H9 (cell line): ENCODE data around the gene ATRNL1. TPM values are rescaled to one million over a fixed set of nuclear protein-coding genes. Genes with fewer than 3 reads are reported as not detected.

Experiments used
- DNase-seq: peaks from one replicate; pipeline ENCODE4 v3.0.0-alpha.2; 2017
- H2AFZ ChIP-seq: one replicate; pipeline ENCODE4 v1.6.1; 2013; ENCODE audit warnings: mild to moderate bottlenecking, low read length, control low read depth, moderate library complexity
- H2AK5ac ChIP-seq: 2 replicates; pipeline ENCODE4 v1.6.1; 2013; ENCODE audit warnings: low read length, control low read depth, mixed read lengths; ENCODE audit not compliant: insufficient read length
- H2BK120ac ChIP-seq: one replicate; pipeline ENCODE4 v1.6.1; 2013; ENCODE audit warnings: low read depth, mild to moderate bottlenecking, low read length, control low read depth, inconsistent platforms; ENCODE audit not compliant: poor library complexity, severe bottlenecking
- H2BK12ac ChIP-seq: 2 replicates; pipeline ENCODE4 v1.6.1; 2013; ENCODE audit warnings: low read length, control low read depth, mixed read lengths, low read depth; ENCODE audit not compliant: insufficient read length
- H2BK15ac ChIP-seq: 2 replicates; pipeline ENCODE4 v1.6.1; 2013; ENCODE audit warnings: low read depth, low read length, control low read depth
- H2BK20ac ChIP-seq: one replicate; pipeline ENCODE4 v1.6.1; 2013; ENCODE audit warnings: low read depth, mild to moderate bottlenecking, low read length, control low read depth, inconsistent platforms; ENCODE audit not compliant: poor library complexity, severe bottlenecking
- H2BK5ac ChIP-seq: 2 replicates; pipeline ENCODE4 v1.6.1; 2013; ENCODE audit warnings: low read length, control low read depth, mixed read lengths; ENCODE audit not compliant: insufficient read length
- H3K14ac ChIP-seq: 2 replicates; pipeline ENCODE4 v1.6.1; 2013; ENCODE audit warnings: low read length, control low read depth; ENCODE audit not compliant: insufficient read depth
- H3K18ac ChIP-seq: 2 replicates; pipeline ENCODE4 v1.6.1; 2013; ENCODE audit warnings: low read depth, mild to moderate bottlenecking, mixed read lengths, low read length, control low read depth; ENCODE audit not compliant: insufficient read length
- H3K23ac ChIP-seq: 2 replicates; pipeline ENCODE4 v1.6.1; 2013; ENCODE audit warnings: low read length, control low read depth, mixed read lengths, low read depth; ENCODE audit not compliant: insufficient read length
- H3K23me2 ChIP-seq: 2 replicates; pipeline ENCODE4 v1.6.1; 2013; ENCODE audit warnings: low read depth, mild to moderate bottlenecking, mixed read lengths, low read length, control low read depth; ENCODE audit not compliant: insufficient read length, poor library complexity, severe bottlenecking
- H3K27ac ChIP-seq: 2 replicates; pipeline ENCODE4 v1.5.1; 2013; ENCODE audit warnings: low read length, control low read depth, mixed read lengths, low read depth; ENCODE audit not compliant: insufficient read length
- H3K27me3 ChIP-seq: 2 replicates; pipeline ENCODE4 v1.6.1; 2013; ENCODE audit warnings: low read length, control low read depth, inconsistent platforms; ENCODE audit not compliant: insufficient read depth
- H3K4ac ChIP-seq: 2 replicates; pipeline ENCODE4 v1.6.1; 2013; ENCODE audit warnings: low read depth, mild to moderate bottlenecking, control low read depth, inconsistent platforms, low read length, moderate library complexity
- H3K4me1 ChIP-seq: 2 replicates; pipeline ENCODE4 v1.6.1; 2013; ENCODE audit warnings: low read length, control low read depth, inconsistent platforms; ENCODE audit not compliant: insufficient read depth
- H3K4me2 ChIP-seq: 2 replicates; pipeline ENCODE4 v1.6.1; 2013; ENCODE audit warnings: low read length, control low read depth, mixed read lengths; ENCODE audit not compliant: insufficient read length, insufficient read depth
- H3K56ac ChIP-seq: 2 replicates; pipeline ENCODE4 v1.6.1; 2013; ENCODE audit warnings: low read depth, mild to moderate bottlenecking, mixed read lengths, low read length, control low read depth; ENCODE audit not compliant: insufficient read length
- H3K79me1 ChIP-seq: 2 replicates; pipeline ENCODE4 v1.6.1; 2013; ENCODE audit warnings: low read depth, mild to moderate bottlenecking, moderate library complexity, low read length, control low read depth, inconsistent platforms; ENCODE audit not compliant: insufficient read depth, poor library complexity, severe bottlenecking
- H3K79me2 ChIP-seq: 2 replicates; pipeline ENCODE4 v1.6.1; 2013; ENCODE audit warnings: low read length, control low read depth, inconsistent platforms; ENCODE audit not compliant: insufficient read depth
- H3K9ac ChIP-seq: 2 replicates; pipeline ENCODE4 v1.6.1; 2013; ENCODE audit warnings: low read length, control low read depth, mixed read lengths; ENCODE audit not compliant: insufficient read length; ENCODE audit errors: extremely low read depth
- H3K9me3 ChIP-seq: one replicate; pipeline ENCODE4 v1.6.1; 2013; ENCODE audit warnings: low read depth, low read length, inconsistent platforms; ENCODE audit not compliant: control insufficient read depth
- H3T11ph ChIP-seq: one replicate; pipeline ENCODE4 v1.6.1; 2013; ENCODE audit warnings: mild to moderate bottlenecking, low read length, control low read depth, inconsistent platforms
- H4K20me1 ChIP-seq: one replicate; pipeline ENCODE4 v1.6.1; 2013; ENCODE audit not compliant: control insufficient read depth, insufficient read length, insufficient read depth
- H4K5ac ChIP-seq: 2 replicates; pipeline ENCODE4 v1.6.1; 2013; ENCODE audit warnings: low read depth, mild to moderate bottlenecking, mixed read lengths, low read length, control low read depth; ENCODE audit not compliant: insufficient read length
- H4K8ac ChIP-seq: replicated peaks from 2 replicates; pipeline ENCODE4 v1.6.1; 2013; ENCODE audit warnings: low read length, control low read depth, mixed read lengths, low read depth; ENCODE audit not compliant: insufficient read length
- H4K91ac ChIP-seq: 2 replicates; pipeline ENCODE4 v1.6.1; 2013; ENCODE audit warnings: low read depth, mild to moderate bottlenecking, moderate library complexity, mixed read lengths, low read length, control low read depth; ENCODE audit not compliant: insufficient read length
- H3K27ac Mint-ChIP-seq, 3 experiments: 2 replicates in 2 of 3; 3 replicates in 1 of 3; pipeline ENCODE4 v1.8.0; 2020 to 2021; ENCODE audit warnings: mixed read lengths in 3 of 3, mild to moderate bottlenecking in 1 of 3, moderate library complexity in 1 of 3
- H3K27me3 Mint-ChIP-seq: 2 replicates; pipeline ENCODE4 v1.8.0; 2021; ENCODE audit warnings: low read depth, mild to moderate bottlenecking, moderate library complexity, mixed read lengths
- H3K36me3 Mint-ChIP-seq, 3 experiments: 2 replicates in 2 of 3; 3 replicates in 1 of 3; pipeline ENCODE4 v1.8.0; 2020 to 2021; ENCODE audit warnings: low read depth in 3 of 3, mixed read lengths in 3 of 3; ENCODE audit not compliant: insufficient read depth in 1 of 3
- H3K4me1 Mint-ChIP-seq, 2 experiments: 2 replicates each; pipeline ENCODE4 v1.8.0; 2020; ENCODE audit warnings: mixed read lengths in 2 of 2
- H3K4me3 Mint-ChIP-seq, 2 experiments: 2 replicates in 1 of 2; 3 replicates in 1 of 2; pipeline ENCODE4 v1.8.0; 2020 to 2021; ENCODE audit warnings: mild to moderate bottlenecking in 2 of 2, mixed read lengths in 2 of 2, moderate library complexity in 1 of 2
- H3K9me3 Mint-ChIP-seq, 2 experiments: 2 replicates in 1 of 2; 3 replicates in 1 of 2; pipeline ENCODE4 v1.8.0; 2020; ENCODE audit warnings: mild to moderate bottlenecking in 2 of 2, mixed read lengths in 2 of 2, moderate library complexity in 1 of 2
- CTCF ChIP-seq: fragments of 200-600 bp; sonication (generic); conservative IDR thresholded peaks from 3 replicates; pipeline ENCODE4 v1.8.0; 2021; ENCODE audit warnings: antibody characterized with exemption, mild to moderate bottlenecking
- WGBS: extraction: QIAGEN DNeasy Blood & Tissue Kit; methylation state at CpG from one replicate; pipeline ENCODE4 v1.1.7; 2013; ENCODE audit warnings: missing lambda C conversion rate, low lambda C conversion rate, mixed read lengths; ENCODE audit not compliant: insufficient read length; ENCODE audit errors: extremely low coverage; 5-methylcytosine and 5-hydroxymethylcytosine counted together
- total RNA-seq: library from RNA; stranded (reverse); gene quantifications from 2 replicates; pipeline ENCODE4 v1.2.1, GENCODE V29; 2021

The ATRNL1 gene
- total RNA-seq, 1 experiment from 2014 or later = 9.2 TPM

- Mint-ChIP-seq H3K4me3 (no peak overlapping the region), H3K4me1 (peaks cover 6% of the 10 kb centered on the region in 2 experiments), H3K9me3 (no peaks in the 10 kb centered on the region), H3K27ac (peak overlapping the region; percentile 2 to 63 (median 24); a peak in 4 of 7 replicates), H3K27me3 (no peaks in the 10 kb centered on the region), H3K36me3 (no peaks in the 10 kb centered on the region)
- Histone ChIP-seq H3K4me1 (peaks cover 4% of the 10 kb centered on the region; the same call in 1 of the 2 replicates), H4K8ac (no peak overlapping the region), H3K79me1 (no peaks in the 10 kb centered on the region), H4K5ac (no peak overlapping the region), H3K14ac (no peak overlapping the region), H3K79me2 (no peaks in the 10 kb centered on the region), H2BK12ac (no peak overlapping the region), H3K23ac (no peak overlapping the region), H2BK15ac (no peak overlapping the region), H3K56ac (no peak overlapping the region), H3K9ac (no peak overlapping the region), H4K91ac (no peak overlapping the region), H2BK20ac (no peak overlapping the region), H3K23me2 (no peaks in the 10 kb centered on the region), H2BK120ac (no peak overlapping the region), H3K4ac (no peak overlapping the region), H3K9me3 (no peaks in the 10 kb centered on the region), H3K27ac (no peak overlapping the region), H3K18ac (no peak overlapping the region), H3K4me2 (no peak overlapping the region), H2AK5ac (no peak overlapping the region), H3K27me3 (no peaks in the 10 kb centered on the region), H3T11ph (no peak overlapping the region), H2BK5ac (no peak overlapping the region), H2AFZ (no peak overlapping the region), H4K20me1 (no peaks in the 10 kb centered on the region)
- no CpG with 5 or more reads among the region's 1 CpG for WGBS
- no peak for TF ChIP-seq CTCF
- DNase-seq = no peak
These were observed 560.3 kb downstream of the ATRNL1 start for GRCh38 chr10:115653473-115653872.
